ENCODE results near the gene CEP41.
"Not testable (repeated sequence)": the region's sequence is repeated elsewhere in the genome, so short reads cannot be mapped to it uniquely, and the experiment has no call there.

The CEP41 gene

GRCh38 chr7:130393101-130393561 is 47.7 kb downstream of the CEP41 start:
- DNase-seq (ENCODE audit: low read depth in 2 of 3, low spot score in 2 of 3) = no peak

- DNase-seq (ENCODE audit: low read depth in 2 of 3, low spot score in 2 of 3) = no peak
These were observed 50.3 kb downstream of the CEP41 start for GRCh38 chr7:130390486-130390885.

- no peak for DNase-seq (ENCODE audit: low read depth in 2 of 3, low spot score in 2 of 3)
These were observed 52.1 kb downstream of the CEP41 start for GRCh38 chr7:130388671-130389070.

GRCh38 chr7:130387628-130388403 is 53.0 kb downstream of the CEP41 start:
- DNase-seq (ENCODE audit: low read depth in 2 of 3, low spot score in 2 of 3) = no peak

- DNase-seq (ENCODE audit: low read depth in 2 of 3, low spot score in 2 of 3) = no peak
These were observed 53.5 kb downstream of the CEP41 start for GRCh38 chr7:130387306-130387627.

- no peak for DNase-seq (ENCODE audit: low read depth in 2 of 3, low spot score in 2 of 3)
These were observed 53.9 kb downstream of the CEP41 start for GRCh38 chr7:130386876-130387275.

- no peak for DNase-seq (ENCODE audit: low read depth in 2 of 3, low spot score in 2 of 3)
These were observed 55.2 kb downstream of the CEP41 start for GRCh38 chr7:130385600-130386066.

GRCh38 chr7:130384841-130385599 is 55.8 kb downstream of the CEP41 start:
- DNase-seq (ENCODE audit: low read depth in 2 of 3, low spot score in 2 of 3) = no peak

- DNase-seq (ENCODE audit: low read depth in 2 of 3, low spot score in 2 of 3) = no peak
These were observed 56.4 kb downstream of the CEP41 start for GRCh38 chr7:130384371-130384801.

- no peak for DNase-seq (ENCODE audit: low read depth in 2 of 3, low spot score in 2 of 3)
These were observed 57.4 kb downstream of the CEP41 start for GRCh38 chr7:130383187-130383980.

- no peak for DNase-seq (ENCODE audit: low read depth in 2 of 3, low spot score in 2 of 3)
These were observed 59.1 kb downstream of the CEP41 start for GRCh38 chr7:130381468-130382312.

- DNase-seq (ENCODE audit: low read depth in 2 of 3, low spot score in 2 of 3) = no peak
These were observed 59.9 kb downstream of the CEP41 start for GRCh38 chr7:130380861-130381455.

- no peak for DNase-seq (ENCODE audit: low read depth in 2 of 3, low spot score in 2 of 3)
These were observed 60.6 kb downstream of the CEP41 start, which contains the start of gene CPA1 for GRCh38 chr7:130379921-130380860. CPA1 (plus strand) TSS chr7:130380494; CDS start chr7:130380521, 27 bp downstream.

- no peak for DNase-seq (ENCODE audit: low read depth in 2 of 3, low spot score in 2 of 3)
These were observed 61.3 kb downstream of the CEP41 start for GRCh38 chr7:130379532-130379920.

GRCh38 chr7:130379019-130379418 is 61.8 kb downstream of the CEP41 start:
- no peak for DNase-seq (ENCODE audit: low read depth in 2 of 3, low spot score in 2 of 3)

GRCh38 chr7:130377178-130377577 is 63.6 kb downstream of the CEP41 start:
- no peak for DNase-seq (ENCODE audit: low read depth in 2 of 3, low spot score in 2 of 3)

GRCh38 chr7:130376461-130376860 is 64.4 kb downstream of the CEP41 start:
- DNase-seq (ENCODE audit: low read depth in 2 of 3, low spot score in 2 of 3) = not testable (repeated sequence)

- no peak for DNase-seq (ENCODE audit: low read depth in 2 of 3, low spot score in 2 of 3)
These were observed 66.3 kb downstream of the CEP41 start for GRCh38 chr7:130374507-130374906.

Data from activated CD8-positive, alpha-beta memory T cell treated with anti-CD3 and anti-CD28 coated beads for 48 hours (primary cell).